ENCODE measurements around the gene SNRPA1. TPM values are rescaled to one million over a fixed set of nuclear protein-coding genes. Genes with fewer than 3 reads are reported as not detected.

SNRPA1 gene
- total and polyA plus RNA-seq, 9 of the 15 experiments (the other 6 are each of a cell fraction or from before 2014, with no cell fraction given) = 62.7 to 245 (median 189) TPM

DNA sequence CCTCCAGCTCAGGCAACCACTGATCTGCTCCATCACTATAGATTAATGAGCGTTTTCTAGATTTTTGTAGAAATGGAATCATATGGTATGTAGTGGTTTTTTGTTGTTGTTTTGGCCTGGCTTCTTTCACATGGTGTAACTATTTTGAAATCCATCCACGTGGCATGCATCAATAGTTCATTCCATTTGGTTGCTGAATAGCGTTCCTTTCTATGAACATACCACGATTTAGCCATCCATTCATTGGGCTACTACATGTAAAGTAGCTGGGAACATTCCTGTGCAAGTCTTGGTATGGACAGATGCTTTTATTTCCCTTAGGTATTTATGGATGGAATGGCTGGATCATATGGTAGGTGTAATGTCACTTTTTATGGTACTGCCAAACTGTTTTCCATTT, 32.5 kb downstream of the SNRPA1 start (continued):
- TF ChIP-seq PRPF4 (IDR thresholded peaks at IDR 0.05; ENCODE audit: insufficient read depth, low read depth, low read length, poor library complexity, severe bottlenecking) (no peak), RFX5 (IDR thresholded peaks at IDR 0.05; ENCODE audit: low read depth, low read length) (no peak)

GRCh38 chr15:101258238-101259144, 36.6 kb downstream of the SNRPA1 start:
- Histone ChIP-seq H3K36me3 (ENCODE audit: control insufficient read depth, insufficient read depth, low read length) (no peaks in the 10 kb centered on the region), H2AFZ (ENCODE audit: low read depth, low read length) (no peak overlapping the region)
- CTCF ChIA-PET (ENCODE audit: low intra/inter-chr PET ratio) = interaction anchor here (0.6 to 5.1 kb wide), 6 partner anchors 113 to 242 kb away, joined by 3 to 47 read pairs (median 5); no protein-coding TSS in a partner anchor
- TF ChIP-seq BCOR (IDR thresholded peaks at IDR 0.05) = no peak
- TF ChIP-seq PHB2 (IDR thresholded peaks at IDR 0.05; ENCODE audit: low read depth) = no peak
- no peak for TF ChIP-seq MCM5 (IDR thresholded peaks at IDR 0.05; ENCODE audit: low read depth)
- TF ChIP-seq MEIS2 (IDR thresholded peaks at IDR 0.05; ENCODE audit: partially characterized antibody) = no peak
- no peak for TF ChIP-seq SMARCA5 (IDR thresholded peaks at IDR 0.05)
- no peak for TF ChIP-seq ZNF518B (CRISPR knock-in tag; IDR thresholded peaks at IDR 0.05)
- no peak for TF ChIP-seq PRPF4 (IDR thresholded peaks at IDR 0.05; ENCODE audit: insufficient read depth, low read depth, low read length, poor library complexity, severe bottlenecking)
- peak; percentile 90 for TF ChIP-seq SMC3 (conservative IDR thresholded peaks at IDR 0.05; ENCODE audit: insufficient read depth, low read depth, low read length)
- TF ChIP-seq STAG1 (CRISPR knock-in tag; IDR thresholded peaks at IDR 0.05; ENCODE audit: borderline replicate concordance) = peak; percentile 37; the same call in 1 of the 2 replicates
- TF ChIP-seq SNRNP70 (optimal IDR thresholded peaks at IDR 0.05; ENCODE audit: low read depth, low read length) = no peak
- TF ChIP-seq TEAD2 (tag; IDR thresholded peaks at IDR 0.05) = no peak
- TF ChIP-seq CREB3L1 (IDR thresholded peaks at IDR 0.05; ENCODE audit: borderline replicate concordance, low read depth) = no peak

More at GRCh38 chr15:101258238-101259144, 36.6 kb downstream of the SNRPA1 start:
- intact Hi-C loops (cut with micrococcal nuclease) = loop anchor here (1.0 to 10.0 kb wide), 4 partner anchors 169 to 634 kb away; partner anchors contain the start of gene LRRK1
- BruUV-seq (replicated peaks) = no TSS peak
- Histone ChIP-seq H3K4me2 (ENCODE audit: insufficient read depth, low read length) (peak overlapping the region; percentile 24; the same call in 1 of the 2 replicates), H3K9ac (ENCODE audit: insufficient read depth in 1 of 2, low read depth in 2 of 2, low read length in 2 of 2) (no peak overlapping the region), H3K27me3 (ENCODE audit: control insufficient read depth in 2 of 2, insufficient read depth in 2 of 2, low read length in 2 of 2) (peaks cover 3 to 13% of the 10 kb centered on the region in 2 experiments; a peak in 3 of 5 replicates), H4K20me1 (replicated peaks; ENCODE audit: control insufficient read depth, insufficient read depth, low read length) (peaks cover 5% of the 10 kb centered on the region; the same call in 1 of the 2 replicates), H3K27ac (ENCODE audit: extremely low read depth, low read depth, low read length) (no peak overlapping the region), H3K4me1 (replicated peaks in 1 of 2; ENCODE audit: control insufficient read depth in 2 of 2, insufficient read depth in 2 of 2, low read length in 2 of 2) (peaks cover 5 to 18% of the 10 kb centered on the region in 2 experiments), H3K79me2 (ENCODE audit: control insufficient read depth, insufficient read depth, low read length) (no peaks in the 10 kb centered on the region), H3K9me1 (ENCODE audit: control insufficient read depth, insufficient read depth, low read length) (no peaks in the 10 kb centered on the region), H3K9me3 (replicated peaks; ENCODE audit: control insufficient read depth, insufficient read depth, low read depth, low read length) (no peaks in the 10 kb centered on the region), H3K4me3 (no peak overlapping the region)
- 11% methylated on average over 11 of the region's 11 CpGs for WGBS (ENCODE audit: insufficient coverage, low coverage, missing lambda C conversion rate)
- POLR2A ChIA-PET = interaction anchor here (1.0 to 1.2 kb wide), 3 partner anchors 9 to 165 kb away, joined by 3 to 6 read pairs (median 4); no protein-coding TSS in a partner anchor
- DNase-seq (ENCODE audit: extremely low read depth in 1 of 4, low spot score in 3 of 4) = peak; percentile 37 to 77 (median 43)
- peak; percentile 65 for ATAC-seq
- in situ Hi-C loops (cut with MboI) = loop anchor here (5.0 to 25.0 kb wide), 4 partner anchors 171 to 621 kb away; partner anchors contain the start of gene LRRK1
- FAIRE-seq = peak; percentile 70

Measured in K562 (cell line).